SK-N-SH treated with all-trans-retinoic acid at 6 μM for 48 hours (cell line): Measurements from ENCODE around the gene TMEM196.

Experiments
- ATAC-seq: fragments of 200-7000 bp; cut with Tn5 transposase; 3 replicates; pipeline ENCODE4 v1.9.1; 2020; ENCODE audit warnings: mild to moderate bottlenecking, moderate library complexity
- ARNTL ChIP-seq: fragments of 450-650 bp; formaldehyde crosslinking; IDR thresholded peaks from 2 replicates; pipeline ENCODE4 v1.5.0; 2020; ENCODE audit warnings: low read depth, mild to moderate bottlenecking, moderate library complexity, borderline replicate concordance
- BACH2 ChIP-seq: fragments of 250-450 bp; sonication (Bioruptor Pico); IDR thresholded peaks from 2 replicates; pipeline ENCODE4 v1.9.0; 2021; ENCODE audit warnings: mild to moderate bottlenecking, borderline replicate concordance
- CSDC2 ChIP-seq: fragments of 250-450 bp; sonication (Bioruptor Pico); IDR thresholded peaks from 2 replicates; pipeline ENCODE4 v1.5.0; 2020; ENCODE audit warnings: mild to moderate bottlenecking, moderate library complexity
- CSRNP3 ChIP-seq: fragments of 250-450 bp; sonication (Bioruptor Pico); IDR thresholded peaks from 2 replicates; pipeline ENCODE4 v1.5.1; 2021; ENCODE audit warnings: mild to moderate bottlenecking, moderate library complexity
- ESRRG ChIP-seq: fragments of 250-450 bp; sonication (Bioruptor Pico); IDR thresholded peaks from 2 replicates; pipeline ENCODE4 v1.6.1; 2021; ENCODE audit warnings: mild to moderate bottlenecking
- GLIS3 ChIP-seq: fragments of 250-450 bp; sonication (Bioruptor Pico); IDR thresholded peaks from 2 replicates; pipeline ENCODE4 v1.5.0; 2020; ENCODE audit warnings: mild to moderate bottlenecking, moderate library complexity
- ISL1 ChIP-seq: fragments of 250-450 bp; sonication (Bioruptor Pico); IDR thresholded peaks from 2 replicates; pipeline ENCODE4 v2.1.2; 2022; ENCODE audit warnings: mild to moderate bottlenecking, moderate library complexity
- PATZ1 ChIP-seq: fragments of 250-450 bp; sonication (Bioruptor Pico); IDR thresholded peaks from 2 replicates; pipeline ENCODE4 v1.8.0; 2020; ENCODE audit warnings: mild to moderate bottlenecking, moderate library complexity, borderline replicate concordance
- POU6F1 ChIP-seq: fragments of 250-450 bp; sonication (Bioruptor Pico); IDR thresholded peaks from 2 replicates; pipeline ENCODE4 v1.8.0; 2021; ENCODE audit warnings: low read depth, mild to moderate bottlenecking, moderate library complexity, borderline replicate concordance
- PPARA ChIP-seq: fragments of 250-450 bp; sonication (Bioruptor Pico); IDR thresholded peaks from 2 replicates; pipeline ENCODE4 v1.5.0; 2020; ENCODE audit warnings: mild to moderate bottlenecking, borderline replicate concordance
- RARB ChIP-seq: fragments of 250-450 bp; sonication (Bioruptor Pico); IDR thresholded peaks from 2 replicates; pipeline ENCODE4 v1.8.0; 2021; ENCODE audit warnings: mild to moderate bottlenecking, moderate library complexity
- SNAI2 ChIP-seq: fragments of 250-450 bp; sonication (Bioruptor Pico); IDR thresholded peaks from 2 replicates; pipeline ENCODE4 v1.5.0; 2020; ENCODE audit warnings: mild to moderate bottlenecking, moderate library complexity
- TCF4 ChIP-seq: fragments of 250-450 bp; sonication (Bioruptor Pico); IDR thresholded peaks from 2 replicates; pipeline ENCODE4 v1.8.0; 2021; ENCODE audit warnings: mild to moderate bottlenecking, moderate library complexity, borderline replicate concordance
- TOX ChIP-seq: fragments of 250-450 bp; sonication (Bioruptor Pico); IDR thresholded peaks from 2 replicates; pipeline ENCODE4 v1.8.0; 2021; ENCODE audit warnings: mild to moderate bottlenecking, moderate library complexity, borderline replicate concordance
- TSHZ2 ChIP-seq: fragments of 250-450 bp; sonication (Bioruptor Pico); IDR thresholded peaks from 2 replicates; pipeline ENCODE4 v1.5.0; 2020; ENCODE audit warnings: mild to moderate bottlenecking, moderate library complexity
- ZC3H10 ChIP-seq: fragments of 250-450 bp; sonication (Bioruptor Pico); IDR thresholded peaks from 2 replicates; pipeline ENCODE4 v1.5.1; 2021; ENCODE audit warnings: mild to moderate bottlenecking, moderate library complexity
- ZFP3 ChIP-seq: fragments of 250-450 bp; sonication (Bioruptor Pico); IDR thresholded peaks from 2 replicates; pipeline ENCODE4 v1.5.0; 2020; ENCODE audit warnings: mild to moderate bottlenecking, moderate library complexity
- ZFP30 ChIP-seq: fragments of 450-650 bp; formaldehyde crosslinking; IDR thresholded peaks from 2 replicates; pipeline ENCODE4 v1.5.0; 2022; ENCODE audit warnings: mild to moderate bottlenecking, moderate library complexity
- ZNF565 ChIP-seq: fragments of 450-650 bp; formaldehyde crosslinking; conservative IDR thresholded peaks from 2 replicates; pipeline ENCODE4 v1.5.0; 2020; ENCODE audit warnings: low read depth, mild to moderate bottlenecking, moderate library complexity
- ZNF70 ChIP-seq: fragments of 450-650 bp; formaldehyde crosslinking; IDR thresholded peaks from 2 replicates; pipeline ENCODE4 v1.5.0; 2020; ENCODE audit warnings: mild to moderate bottlenecking, moderate library complexity
- ZNF8 ChIP-seq: fragments of 450-650 bp; formaldehyde crosslinking; IDR thresholded peaks from 2 replicates; pipeline ENCODE4 v1.5.0; 2020; ENCODE audit warnings: mild to moderate bottlenecking, moderate library complexity

Gene TMEM196

GRCh38 chr7:19744075-19744474 is 29.3 kb downstream of the TMEM196 start (continued):
- no peak for TF ChIP-seq CSRNP3

GRCh38 chr7:19728716-19729115 is 44.7 kb downstream of the TMEM196 start:
- TF ChIP-seq ZC3H10 (CRISPR knock-in tag) (no peak), PPARA (CRISPR knock-in tag) (no peak), ESRRG (no peak), RARB (CRISPR knock-in tag) (no peak), TOX (no peak), ARNTL (CRISPR knock-in tag) (no peak)
- TF ChIP-seq, all 23 proteins: peak for 0
- no peak for ATAC-seq

GRCh38 chr7:19725770-19726169 is 47.6 kb downstream of the TMEM196 start:
- TF ChIP-seq ZFP30 (no peak), PPARA (CRISPR knock-in tag) (no peak), SNAI2 (CRISPR knock-in tag) (no peak), ZNF8 (no peak), POU6F1 (CRISPR knock-in tag) (no peak), ESRRG (no peak), TSHZ2 (CRISPR knock-in tag) (no peak), GLIS3 (CRISPR knock-in tag) (no peak), BACH2 (CRISPR knock-in tag) (no peak), CSDC2 (CRISPR knock-in tag) (no peak), PATZ1 (CRISPR knock-in tag) (no peak), ISL1 (no peak), ZFP3 (CRISPR knock-in tag) (no peak), RARB (CRISPR knock-in tag) (no peak), TOX (no peak)

GRCh38 chr7:19715499-19715898 is 57.9 kb downstream of the TMEM196 start:
- no peak for ATAC-seq
- TF ChIP-seq RARB (CRISPR knock-in tag) (no peak), ZFP3 (CRISPR knock-in tag) (no peak), GLIS3 (CRISPR knock-in tag) (no peak)

More at GRCh38 chr7:19725770-19726169, 47.6 kb downstream of the TMEM196 start:
- ATAC-seq: no peak

- ATAC-seq: peak; percentile 53
- TF ChIP-seq POU6F1 (CRISPR knock-in tag): no peak
- TF ChIP-seq ZNF565 (CRISPR knock-in tag): no peak
- no peak for TF ChIP-seq CSRNP3
- TF ChIP-seq ZFP30: no peak
- TF ChIP-seq ZNF70 (CRISPR knock-in tag): no peak
- TF ChIP-seq ZC3H10 (CRISPR knock-in tag): no peak
- no peak for TF ChIP-seq ZFP3 (CRISPR knock-in tag)
- TF ChIP-seq TOX: no peak
- no peak for TF ChIP-seq PPARA (CRISPR knock-in tag)
- no peak for TF ChIP-seq ESRRG
- TF ChIP-seq RARB (CRISPR knock-in tag): no peak
- no peak for TF ChIP-seq BACH2 (CRISPR knock-in tag)
- no peak for TF ChIP-seq PATZ1 (CRISPR knock-in tag)
- TF ChIP-seq ISL1: no peak
- no peak for TF ChIP-seq SNAI2 (CRISPR knock-in tag)
- no peak for TF ChIP-seq GLIS3 (CRISPR knock-in tag)
- TF ChIP-seq TCF4: no peak
These were observed 59.7 kb downstream of the TMEM196 start for GRCh38 chr7:19713676-19714075.
